Left forelimb (tissue), 1 donor: ENCODE results near the gene KIF21B.

ENCODE experiments used
- DNase-seq: peaks from one replicate; pipeline ENCODE4 v3.0.0-alpha.2; 2018; ENCODE audit warnings: low spot score

KIF21B gene, protein sequence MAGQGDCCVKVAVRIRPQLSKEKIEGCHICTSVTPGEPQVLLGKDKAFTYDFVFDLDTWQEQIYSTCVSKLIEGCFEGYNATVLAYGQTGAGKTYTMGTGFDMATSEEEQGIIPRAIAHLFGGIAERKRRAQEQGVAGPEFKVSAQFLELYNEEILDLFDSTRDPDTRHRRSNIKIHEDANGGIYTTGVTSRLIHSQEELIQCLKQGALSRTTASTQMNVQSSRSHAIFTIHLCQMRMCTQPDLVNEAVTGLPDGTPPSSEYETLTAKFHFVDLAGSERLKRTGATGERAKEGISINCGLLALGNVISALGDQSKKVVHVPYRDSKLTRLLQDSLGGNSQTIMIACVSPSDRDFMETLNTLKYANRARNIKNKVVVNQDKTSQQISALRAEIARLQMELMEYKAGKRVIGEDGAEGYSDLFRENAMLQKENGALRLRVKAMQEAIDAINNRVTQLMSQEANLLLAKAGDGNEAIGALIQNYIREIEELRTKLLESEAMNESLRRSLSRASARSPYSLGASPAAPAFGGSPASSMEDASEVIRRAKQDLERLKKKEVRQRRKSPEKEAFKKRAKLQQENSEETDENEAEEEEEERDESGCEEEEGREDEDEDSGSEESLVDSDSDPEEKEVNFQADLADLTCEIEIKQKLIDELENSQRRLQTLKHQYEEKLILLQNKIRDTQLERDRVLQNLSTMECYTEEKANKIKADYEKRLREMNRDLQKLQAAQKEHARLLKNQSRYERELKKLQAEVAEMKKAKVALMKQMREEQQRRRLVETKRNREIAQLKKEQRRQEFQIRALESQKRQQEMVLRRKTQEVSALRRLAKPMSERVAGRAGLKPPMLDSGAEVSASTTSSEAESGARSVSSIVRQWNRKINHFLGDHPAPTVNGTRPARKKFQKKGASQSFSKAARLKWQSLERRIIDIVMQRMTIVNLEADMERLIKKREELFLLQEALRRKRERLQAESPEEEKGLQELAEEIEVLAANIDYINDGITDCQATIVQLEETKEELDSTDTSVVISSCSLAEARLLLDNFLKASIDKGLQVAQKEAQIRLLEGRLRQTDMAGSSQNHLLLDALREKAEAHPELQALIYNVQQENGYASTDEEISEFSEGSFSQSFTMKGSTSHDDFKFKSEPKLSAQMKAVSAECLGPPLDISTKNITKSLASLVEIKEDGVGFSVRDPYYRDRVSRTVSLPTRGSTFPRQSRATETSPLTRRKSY (N-terminal part only)

DNA sequence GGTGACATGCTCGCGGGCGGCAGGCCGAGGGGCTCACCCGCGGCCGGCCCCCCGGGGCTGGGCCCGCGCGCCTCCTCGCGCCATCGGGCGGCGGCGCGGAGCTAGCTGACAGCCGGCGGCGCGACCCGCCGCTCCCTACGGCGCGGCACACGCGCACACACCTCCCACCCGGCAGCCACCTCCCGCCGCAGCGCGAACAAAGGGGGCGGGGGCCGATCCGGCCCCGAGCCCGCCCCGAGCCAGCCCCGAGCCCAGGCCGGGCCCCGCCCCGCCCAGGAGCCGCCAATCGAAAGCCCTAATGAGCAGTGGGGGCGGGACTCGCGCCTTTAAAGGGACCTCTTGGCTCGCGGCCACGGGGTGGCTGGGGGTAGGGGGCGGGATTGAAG lies at the start of gene KIF21B:
KIF21B (minus strand) TSS at position 198 of the 386 bp plus-strand sequence. CDS start 331 bp downstream, outside the sequence.
- peak; percentile 85 for DNase-seq

DNA sequence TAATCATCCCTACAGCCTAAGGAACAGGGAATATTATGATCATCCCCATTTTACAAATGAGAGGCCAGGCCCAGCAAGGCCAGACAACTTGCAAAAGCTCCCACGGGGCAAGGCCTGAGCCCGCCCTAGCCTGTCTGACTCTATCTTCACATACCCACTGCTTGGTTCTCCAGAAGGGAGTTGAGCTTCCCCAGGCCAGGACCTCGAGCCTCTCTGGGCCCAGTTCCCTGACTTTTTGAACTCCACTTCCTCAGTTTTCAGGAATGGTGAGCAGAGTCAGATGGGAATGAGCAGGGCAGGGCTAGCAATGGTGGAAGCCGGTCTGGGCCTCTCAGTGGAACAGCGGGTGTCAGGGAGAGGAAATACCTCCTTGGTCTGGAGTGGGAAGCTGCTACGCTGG lies 49.4 kb upstream of the KIF21B start:
- no peak for DNase-seq

DNA sequence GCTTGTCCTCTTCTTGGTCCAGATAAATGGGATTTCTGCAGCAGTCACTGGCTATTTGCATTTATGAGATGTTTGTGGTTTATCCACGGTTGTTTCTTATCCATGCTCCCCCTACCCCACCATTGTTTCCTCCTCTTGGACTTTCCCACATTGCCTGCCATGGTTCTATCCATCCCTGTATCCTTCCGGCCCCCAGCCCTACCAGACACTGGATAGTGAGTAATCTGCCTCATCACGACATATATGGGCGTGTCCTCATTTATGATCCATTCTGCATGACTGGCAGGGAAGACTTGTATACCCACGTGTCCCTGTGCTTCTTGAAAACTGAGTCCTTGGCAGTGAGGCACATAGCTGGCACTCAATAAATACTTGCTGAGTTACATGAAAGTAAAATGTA lies 48.6 kb upstream of the KIF21B start:
- DNase-seq: no peak

DNA sequence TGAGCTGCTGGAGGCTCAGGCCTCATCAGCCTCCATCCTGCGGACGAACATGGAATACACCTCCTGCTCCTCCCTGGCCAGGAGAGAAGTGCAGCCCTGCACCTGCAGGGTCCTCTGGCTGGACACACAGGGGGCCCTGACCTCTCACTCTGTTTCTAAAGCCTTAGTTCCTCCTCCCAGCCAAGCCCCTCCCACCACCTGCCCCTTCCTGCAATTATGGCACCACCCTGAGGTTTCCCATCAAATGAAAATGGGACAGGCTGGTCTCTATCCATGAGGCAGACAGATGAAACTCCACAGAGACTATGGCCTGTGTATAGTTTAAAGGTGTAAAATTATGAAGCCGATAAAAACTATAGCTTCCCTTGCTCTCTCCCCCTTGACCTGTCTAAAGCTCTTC lies 46.1 kb upstream of the KIF21B start:
- no peak for DNase-seq

- no peak for DNase-seq
These were observed 45.5 kb upstream of the KIF21B start for GRCh38 chr1:201068976-201069375.

- DNase-seq: no peak
These were observed 43.5 kb upstream of the KIF21B start for GRCh38 chr1:201066986-201067385.

GRCh38 chr1:201065686-201066085 lies 42.2 kb upstream of the KIF21B start:
- no peak for DNase-seq

DNA sequence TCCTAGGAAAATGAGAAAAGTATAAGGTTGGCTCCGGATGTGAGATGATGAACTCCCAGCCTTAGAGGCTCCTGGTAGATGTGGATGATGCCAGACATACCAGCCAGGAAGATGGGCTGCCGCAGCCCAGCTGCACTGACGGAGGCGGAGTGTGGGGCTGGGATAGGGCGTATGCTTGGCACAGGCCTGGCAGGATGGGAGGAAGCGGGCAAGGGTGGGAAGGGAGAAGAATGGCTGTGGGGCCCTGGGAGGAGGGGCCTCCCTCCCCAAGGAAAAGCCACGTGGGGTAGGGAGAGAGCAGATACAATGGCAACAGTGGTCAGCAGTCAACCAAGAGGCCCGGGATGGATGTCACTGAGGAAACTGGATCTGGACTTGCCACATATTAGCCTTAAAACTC lies 41.3 kb upstream of the KIF21B start:
- no peak for DNase-seq

- no peak for DNase-seq
These were observed 39.6 kb upstream of the KIF21B start for GRCh38 chr1:201063145-201063544.

- no peak for DNase-seq
These were observed 39.1 kb upstream of the KIF21B start for GRCh38 chr1:201062511-201063091.

DNA sequence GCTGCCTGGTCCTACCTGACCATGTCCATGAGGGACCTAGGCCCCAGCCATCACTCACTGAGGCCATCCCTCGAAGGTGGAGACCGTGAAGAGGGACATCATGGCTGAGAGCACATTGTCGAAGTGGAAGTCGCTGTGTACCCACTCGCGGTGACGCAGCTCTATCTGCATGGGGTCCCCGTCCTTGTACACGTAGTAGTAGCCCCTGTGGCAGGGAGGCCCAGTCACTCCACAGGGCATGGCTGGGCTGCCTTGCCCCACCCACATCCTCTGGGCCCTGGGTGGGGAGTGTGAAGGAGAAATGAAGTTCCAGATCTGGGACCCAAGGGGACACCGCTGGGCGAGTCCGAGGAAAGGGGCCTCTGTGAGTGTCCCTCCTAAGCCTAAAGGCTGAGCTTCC lies 38.4 kb upstream of the KIF21B start:
- no peak for DNase-seq

DNA sequence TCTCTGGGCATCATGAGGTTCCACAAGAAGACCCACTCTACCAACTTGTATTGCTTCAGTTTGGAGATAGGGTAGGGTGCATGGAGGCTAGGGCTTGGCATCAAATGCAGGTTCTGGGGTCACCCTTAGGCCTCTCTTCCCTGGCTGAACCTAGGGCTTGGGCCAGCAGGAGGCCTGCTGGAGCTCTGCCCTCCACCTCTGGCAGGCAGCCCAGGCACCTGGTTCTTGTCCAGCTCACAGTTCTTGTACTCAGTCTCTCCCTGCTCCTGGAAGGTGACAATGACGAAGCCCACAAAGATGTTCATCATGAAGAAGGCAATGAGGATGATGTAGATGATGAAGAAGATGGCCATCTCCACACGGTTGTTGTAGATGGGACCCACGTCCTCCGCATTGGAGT lies 37.5 kb upstream of the KIF21B start:
- no peak for DNase-seq

DNA sequence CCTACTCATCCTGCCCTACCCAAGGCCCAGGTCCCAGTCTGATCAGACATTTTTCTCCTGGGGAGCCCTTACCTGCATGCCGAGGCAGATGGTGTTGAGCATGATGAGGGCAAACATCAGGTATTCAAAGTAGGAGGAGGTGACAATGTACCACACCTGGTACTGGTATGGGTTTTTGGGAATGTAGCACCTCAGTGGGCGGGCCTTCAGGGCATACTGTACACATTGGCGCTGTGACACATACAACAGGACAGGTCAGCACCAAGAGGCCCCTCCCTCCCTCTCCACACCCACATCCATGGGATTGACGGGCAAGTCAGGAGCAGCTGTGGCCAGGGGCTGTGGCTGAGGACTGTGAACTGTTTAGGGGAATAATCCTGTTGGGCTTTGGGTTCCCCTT lies 37.1 kb upstream of the KIF21B start:
- DNase-seq: no peak

- DNase-seq: no peak
These were observed 36.5 kb upstream of the KIF21B start for GRCh38 chr1:201059871-201060555.

DNA sequence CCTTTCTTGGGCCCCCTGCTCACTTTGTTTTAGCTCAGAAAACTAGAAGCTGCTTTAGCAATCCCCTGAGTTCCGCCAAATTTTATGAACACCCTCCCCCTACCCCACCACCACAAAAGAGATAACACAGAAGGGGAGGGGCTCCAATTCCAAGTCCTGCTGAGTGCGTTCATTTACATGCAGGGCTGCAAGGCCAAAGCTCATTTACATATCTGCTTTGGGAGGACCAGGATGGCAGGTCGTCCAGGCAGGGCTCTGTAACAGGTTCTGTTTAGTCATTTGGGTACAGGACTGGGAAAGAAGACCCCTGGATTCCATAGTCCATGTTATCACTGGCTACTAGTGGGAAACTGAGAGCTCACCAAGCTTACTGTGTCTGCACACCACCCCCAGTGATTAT lies 35.9 kb upstream of the KIF21B start:
- no peak for DNase-seq

- no peak for DNase-seq
These were observed 30.6 kb upstream of the KIF21B start for GRCh38 chr1:201054091-201054543.

GRCh38 chr1:201053155-201053860 lies 29.8 kb upstream of the KIF21B start:
- no peak for DNase-seq

DNA sequence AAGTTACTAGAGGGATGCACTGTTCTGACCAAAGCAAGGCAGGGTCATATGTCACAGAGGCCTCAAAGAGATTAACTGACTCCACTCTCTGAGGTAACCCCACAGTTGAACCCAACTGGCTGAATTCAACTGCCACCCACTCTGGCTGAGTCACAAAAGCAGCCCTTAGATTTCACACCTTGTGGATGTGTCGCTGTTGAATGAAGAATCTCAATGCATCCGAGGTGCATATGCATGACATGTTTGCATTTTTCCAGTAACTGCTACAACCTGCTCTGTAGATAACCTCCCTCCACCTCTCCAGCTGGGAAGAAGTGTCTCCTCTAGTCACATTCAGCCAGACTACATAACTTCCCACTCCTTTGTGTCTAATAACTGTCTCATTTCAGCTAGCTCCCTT lies 27.9 kb upstream of the KIF21B start:
- DNase-seq: no peak

DNA sequence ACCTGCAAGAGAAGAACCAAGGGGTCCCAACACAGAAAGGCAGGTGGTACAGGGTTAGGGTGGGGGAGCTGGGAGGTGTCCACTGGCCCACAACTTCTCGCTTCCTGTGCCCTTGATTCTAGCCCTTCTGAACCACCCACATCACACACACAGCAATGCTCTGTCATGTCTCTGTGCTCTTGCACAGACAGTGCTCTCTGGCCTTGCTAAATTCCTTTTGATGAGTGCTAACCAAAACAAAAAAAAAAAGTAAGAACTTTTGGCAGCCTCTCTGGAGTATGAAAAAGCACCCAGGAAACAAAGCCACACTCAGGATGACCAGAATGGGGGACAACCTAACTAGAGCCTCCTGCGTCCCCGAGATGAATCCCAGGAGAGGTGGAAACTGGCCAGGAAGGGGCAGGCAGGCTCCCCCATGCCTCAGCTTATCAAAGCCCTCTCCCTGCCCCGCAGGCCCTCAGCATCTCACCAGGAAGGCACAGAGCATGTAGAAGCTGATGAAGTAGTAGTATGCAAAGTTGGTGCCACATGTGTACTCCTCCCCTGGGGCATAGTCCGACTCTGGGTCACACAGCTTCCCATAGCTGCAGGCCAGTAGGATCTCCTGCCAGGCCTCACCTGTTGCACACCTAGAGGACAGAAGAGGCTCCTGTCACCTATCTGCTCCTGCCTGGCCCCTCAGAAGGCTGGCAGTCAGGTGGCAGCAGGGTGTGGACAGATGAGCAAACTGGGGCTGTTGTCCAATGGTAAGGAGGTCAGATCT lies 27.2 kb upstream of the KIF21B start:
- DNase-seq: no peak

- DNase-seq: no peak
These were observed 25.8 kb upstream of the KIF21B start for GRCh38 chr1:201049248-201049831.
